Measurements from ENCODE around the gene STING1. TPM values are rescaled to one million over a fixed set of nuclear protein-coding genes. Genes with fewer than 3 reads are reported as not detected.

Gene STING1
- total and polyA plus RNA-seq, 8 donors: 6.1 to 23.7 (median 11.6) TPM

- intact Hi-C loops (cut with DNase I; ENCODE audit: low total_unique reads): no loop called here
- peaks cover 9 to 19% (median 12%) of the 10 kb centered on the region in 4 donors for H3K4me1 ChIP-seq
- no peaks in the 10 kb centered on the region for H3K27me3 ChIP-seq
- no peaks in the 10 kb centered on the region for H3K36me3 ChIP-seq
- no peaks in the 10 kb centered on the region for H3K9me3 ChIP-seq
- TF ChIP-seq CTCF (IDR thresholded peaks at IDR 0.05) (no peak), POLR2AphosphoS5 (IDR thresholded peaks at IDR 0.05) (no peak), EP300 (IDR thresholded peaks at IDR 0.05) (no peak), POLR2A (IDR thresholded peaks at IDR 0.05) (no peak)
- DNase-seq: no peak
- H3K4me3 ChIP-seq: no peak overlapping the region
- no peak overlapping the region for H3K27ac ChIP-seq
- WGBS, 5 donors: 78 to 89% (median 82%) methylated on average over 11 of the region's 11 CpGs
These were observed 27.8 kb downstream of the STING1 start for GRCh38 chr5:139454568-139455290.

GRCh38 chr5:139453683-139454567 is 28.6 kb downstream of the STING1 start:
- 75 to 83% (median 78%) methylated on average over 3 of the region's 3 CpGs for WGBS, 5 donors
- no peaks in the 10 kb centered on the region for H3K27me3 ChIP-seq
- intact Hi-C loops (cut with DNase I; ENCODE audit: low total_unique reads): no loop called here
- no peak for DNase-seq
- peaks cover under 1 to 11% (median 4%) of the 10 kb centered on the region in 4 donors for H3K4me1 ChIP-seq
- no peaks in the 10 kb centered on the region for H3K9me3 ChIP-seq
- no peak overlapping the region for H3K27ac ChIP-seq
- H3K4me3 ChIP-seq: no peak overlapping the region
- H3K36me3 ChIP-seq: no peaks in the 10 kb centered on the region
- TF ChIP-seq POLR2A (IDR thresholded peaks at IDR 0.05) (no peak), EP300 (IDR thresholded peaks at IDR 0.05) (no peak), CTCF (IDR thresholded peaks at IDR 0.05) (no peak), POLR2AphosphoS5 (IDR thresholded peaks at IDR 0.05) (no peak)

- TF ChIP-seq EP300 (IDR thresholded peaks at IDR 0.05): no peak
- no peak for TF ChIP-seq POLR2AphosphoS5 (IDR thresholded peaks at IDR 0.05)
- no peak for TF ChIP-seq CTCF (IDR thresholded peaks at IDR 0.05)
- no peak for TF ChIP-seq POLR2A (IDR thresholded peaks at IDR 0.05)
- Histone ChIP-seq H3K27ac (no peak overlapping the region), H3K9me3 (no peaks in the 10 kb centered on the region), H3K27me3 (no peaks in the 10 kb centered on the region), H3K4me3 (no peak overlapping the region), H3K4me1 (no peaks in the 10 kb centered on the region), H3K36me3 (no peaks in the 10 kb centered on the region)
- DNase-seq: no peak
- intact Hi-C loops (cut with DNase I; ENCODE audit: low total_unique reads): no loop called here
- WGBS, 5 donors: 73 to 83% (median 79%) methylated on average over 3 of the region's 3 CpGs
These were observed 30.5 kb downstream of the STING1 start for GRCh38 chr5:139451878-139452660.

- no peak for TF ChIP-seq CTCF (IDR thresholded peaks at IDR 0.05)
- no peak for TF ChIP-seq POLR2A (IDR thresholded peaks at IDR 0.05)
- no peak for TF ChIP-seq POLR2AphosphoS5 (IDR thresholded peaks at IDR 0.05)
- no peak for TF ChIP-seq EP300 (IDR thresholded peaks at IDR 0.05)
- no peaks in the 10 kb centered on the region for H3K9me3 ChIP-seq
- no peaks in the 10 kb centered on the region for H3K36me3 ChIP-seq
- H3K27ac ChIP-seq: no peak overlapping the region
- H3K4me1 ChIP-seq: no peaks in the 10 kb centered on the region
- intact Hi-C loops (cut with DNase I; ENCODE audit: low total_unique reads): no loop called here
- DNase-seq: no peak
- H3K27me3 ChIP-seq: no peaks in the 10 kb centered on the region
- WGBS, 5 donors: 92 to 96% (median 95%) methylated on average over 2 of the region's 2 CpGs
- H3K4me3 ChIP-seq: no peak overlapping the region
These were observed 31.4 kb downstream of the STING1 start for GRCh38 chr5:139451176-139451575.
